Liver (tissue), 3 donors: ENCODE results near the gene TESPA1.

ENCODE experiments used
- ATF3 ChIP-seq: IDR thresholded peaks from 2 replicates; pipeline ENCODE4 v1.6.1; 2016; ENCODE audit warnings: antibody characterized with exemption
- CTCF ChIP-seq: fragments of 150-350 bp; IDR thresholded peaks from 2 replicates; pipeline ENCODE4 v1.5.1; 2017; ENCODE audit warnings: improper control_type of control experiment, low read depth, low read length; ENCODE audit not compliant: missing input control
- FOXA1 ChIP-seq: IDR thresholded peaks from 2 replicates; pipeline ENCODE4 v1.6.1; 2016; ENCODE audit warnings: antibody characterized with exemption
- HNF4A ChIP-seq, 2 donors: conservative IDR thresholded peaks; 2 replicates each; pipeline ENCODE4 v1.6.1; 2016; ENCODE audit warnings: antibody characterized with exemption in 2 of 2, mild to moderate bottlenecking in 2 of 2
- JUND ChIP-seq, 2 donors: IDR thresholded peaks; 2 replicates each; pipeline ENCODE4 v1.6.1; 2016; ENCODE audit warnings: antibody characterized with exemption in 2 of 2
- MAX ChIP-seq: IDR thresholded peaks from 2 replicates; pipeline ENCODE4 v1.6.1; 2016; ENCODE audit warnings: antibody characterized with exemption
- NR2F2 ChIP-seq: IDR thresholded peaks from 2 replicates; pipeline ENCODE4 v1.6.1; 2016; ENCODE audit warnings: antibody characterized with exemption
- RAD21 ChIP-seq, 2 donors: IDR thresholded peaks; 2 replicates each; pipeline ENCODE4 v1.6.1; 2016; ENCODE audit warnings: antibody characterized with exemption in 2 of 2, mild to moderate bottlenecking in 2 of 2
- TAF1 ChIP-seq: conservative IDR thresholded peaks from 2 replicates; pipeline ENCODE4 v1.6.1; 2016; ENCODE audit warnings: antibody characterized with exemption, mild to moderate bottlenecking
- YY1 ChIP-seq: IDR thresholded peaks from 2 replicates; pipeline ENCODE4 v1.6.1; 2016; ENCODE audit warnings: antibody characterized with exemption, mild to moderate bottlenecking
- donor health status: healthy.
- donor health status: healthy.

GRCh38 chr12:54968181-54968730, 16.3 kb downstream of the TESPA1 start:
- no peak for TF ChIP-seq MAX
- TF ChIP-seq CTCF: no peak
- TF ChIP-seq RAD21 (IDR thresholded peaks at IDR 0.05): no peak
- TF ChIP-seq ATF3: no peak
- no peak for TF ChIP-seq HNF4A (conservative IDR thresholded peaks at IDR 0.05)
- no peak for TF ChIP-seq FOXA1
- TF ChIP-seq JUND (IDR thresholded peaks at IDR 0.05): no peak
- no peak for TF ChIP-seq YY1
- no peak for TF ChIP-seq NR2F2
- no peak for TF ChIP-seq TAF1
